K562 (cell line): ENCODE measurements around the gene HIPK2. TPM values are rescaled to one million over a fixed set of nuclear protein-coding genes. Genes with fewer than 3 reads are reported as not detected.
A peak's percentile ranks its signal among the peaks of the same experiment; 100 is the strongest.

ENCODE experiments used
- ARHGAP35 ChIP-seq: fragments of 450-650 bp; IDR thresholded peaks from 2 replicates; pipeline ENCODE4 v1.6.1; 2018; ENCODE audit not compliant: partially characterized antibody
- GTF2E2 ChIP-seq: fragments of 200-800 bp; sonication (Bioruptor generic); IDR thresholded peaks from 2 replicates; pipeline ENCODE4 v1.6.1; 2016; ENCODE audit warnings: missing genetic modification characterization, missing compliant biosample characterization
- HNRNPLL ChIP-seq: fragments of 200-400 bp; formaldehyde crosslinking; IDR thresholded peaks from 2 replicates; pipeline ENCODE4 v1.6.1; 2017; ENCODE audit warnings: low read length, low read depth, mild to moderate bottlenecking; ENCODE audit not compliant: poor library complexity, severe bottlenecking
- MGA ChIP-seq: fragments of 450-650 bp; IDR thresholded peaks from 2 replicates; pipeline ENCODE4 v1.6.1; 2016; ENCODE audit warnings: mild to moderate bottlenecking, moderate library complexity
- MTF1 ChIP-seq: fragments of 250-450 bp; sonication (Bioruptor Pico); IDR thresholded peaks from 2 replicates; pipeline ENCODE4 v1.9.0; 2021; ENCODE audit warnings: moderate library complexity, mild to moderate bottlenecking, inconsistent platforms, borderline replicate concordance
- PYGO2 ChIP-seq: fragments of 450-650 bp; IDR thresholded peaks from 2 replicates; pipeline ENCODE4 v1.6.1; 2016; ENCODE audit warnings: mild to moderate bottlenecking, missing genetic modification characterization, moderate library complexity, missing compliant biosample characterization
- RFX7 ChIP-seq: fragments of 250-450 bp; sonication (Bioruptor Pico); IDR thresholded peaks from 2 replicates; pipeline ENCODE4 v1.5.1; 2021; ENCODE audit warnings: mild to moderate bottlenecking
- TCF7 ChIP-seq: sonication (generic); IDR thresholded peaks from 2 replicates; pipeline ENCODE4 v1.6.1; 2016; ENCODE audit warnings: antibody characterized with exemption, borderline replicate concordance
- TFAM ChIP-seq: fragments of 250-450 bp; sonication (Bioruptor Pico); conservative IDR thresholded peaks from 2 replicates; pipeline ENCODE4 v1.5.0; 2021; ENCODE audit warnings: mild to moderate bottlenecking, moderate library complexity
- ZBTB2 ChIP-seq: fragments of 450-650 bp; IDR thresholded peaks from 2 replicates; pipeline ENCODE4 v1.6.1; 2016; ENCODE audit warnings: antibody characterized with exemption
- ZNF133 ChIP-seq: fragments of 250-450 bp; sonication (Bioruptor Pico); IDR thresholded peaks from 2 replicates; pipeline ENCODE4 v1.4.0; 2020; ENCODE audit warnings: mild to moderate bottlenecking
- ZNF431 ChIP-seq: sonication (generic); formaldehyde crosslinking; IDR thresholded peaks from 2 replicates; pipeline ENCODE4 v1.8.0; 2022; ENCODE audit warnings: mild to moderate bottlenecking, missing genetic modification reagents
- polyA plus RNA-seq, 8 experiments: library from polyadenylated mRNA; depleted of rRNA in 4 of 8; stranded (reverse) in 5 of 8; unstranded in 3 of 8; fragments of >200 nt; fragmentation: Nextera tagmentation in 2 of 8; fragmentation: Illumina TruSeq in 1 of 8; extraction: Ambion mirVana in 2 of 8; extraction: Trizol in 1 of 8; gene quantifications; 2 replicates each; pipeline versions ENCODE4 v1.2.1 to v1.2.3, GENCODE V29; 2011 to 2014; ENCODE audit warnings: inconsistent platforms in 1 of 8, missing spikeins in 1 of 8
- total RNA-seq, 7 experiments: library from RNA; depleted of rRNA in 6 of 7; stranded (reverse); fragments of >200 nt in 6 of 7; fragmentation: Illumina TruSeq in 2 of 7; extraction: Trizol in 2 of 7; gene quantifications; 2 replicates each; pipeline versions ENCODE4 v1.2.1 to v1.2.3, GENCODE V29; 2011 to 2021; ENCODE audit warnings: low replicate concordance in 1 of 7
- TF ChIP-seq, protein P1 (sequence below): fragments of 450-650 bp; IDR thresholded peaks from one replicate; pipeline ENCODE4 v1.6.1; 2018; ENCODE audit warnings: mild to moderate bottlenecking, moderate library complexity; ENCODE audit not compliant: partially characterized antibody

The HIPK2 gene
- total and polyA plus RNA-seq, 9 of the 15 experiments (the other 6 are each of a cell fraction or from before 2014, with no cell fraction given), result 0.69 to 19.8 (median 5.1) TPM

DNA sequence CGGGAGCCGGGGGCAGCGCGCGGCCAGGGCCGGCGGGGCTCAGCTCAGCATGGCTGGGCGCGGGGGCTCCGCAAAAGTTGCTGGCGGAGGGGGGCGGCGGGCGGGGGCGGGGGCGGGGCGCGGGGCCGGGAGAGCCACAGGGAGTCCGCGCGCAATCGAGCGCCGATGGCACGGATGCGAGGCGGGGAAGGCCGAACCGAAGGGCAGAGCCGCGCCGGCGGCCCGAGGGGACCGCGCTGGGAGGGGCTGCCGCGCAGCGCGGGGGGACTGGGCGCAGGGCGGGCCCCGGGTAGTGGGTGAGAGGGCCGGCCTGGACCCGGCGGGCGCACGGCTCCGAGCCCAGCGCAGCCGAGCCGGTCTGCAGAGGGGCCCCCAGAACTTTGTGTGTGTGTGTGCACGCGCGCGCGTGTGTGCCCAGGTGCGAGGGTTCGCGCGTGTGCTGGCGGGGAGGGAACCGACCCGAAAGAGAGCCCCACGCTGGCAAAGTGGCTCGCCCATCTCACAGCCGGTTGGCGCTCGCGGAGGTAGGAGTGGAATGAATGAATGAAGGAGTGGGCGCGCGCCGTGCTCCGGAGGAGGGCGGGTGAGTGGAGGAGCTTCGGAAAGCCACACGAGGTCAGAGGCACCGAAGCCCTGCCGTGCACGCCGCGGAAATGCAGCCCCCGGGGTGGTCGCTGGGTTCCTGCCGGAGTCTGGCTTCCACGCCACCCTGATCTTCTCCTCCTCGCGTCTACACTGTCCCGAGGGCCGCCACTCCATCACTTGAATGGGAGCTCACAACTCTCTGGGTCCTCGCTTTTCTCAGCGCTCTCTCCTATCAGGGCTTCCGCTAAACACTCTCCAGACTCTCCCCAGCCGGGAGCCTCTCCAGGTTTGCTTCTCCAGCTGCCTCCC is at the start of gene HIPK2 (continued):
- TF ChIP-seq HNRNPLL (peak; percentile 3), GTF2E2 (tag) (no peak), PYGO2 (tag) (no peak), MGA (peak; percentile 97), TFAM (no peak), ZBTB2 (0 out of 2 replicates have a peak, but pooled peaks have one; percentile 57), MTF1 (CRISPR knock-in tag) (no peak), TCF7 (no peak), ARHGAP35 (no peak), RFX7 (no peak), ZNF133 (CRISPR knock-in tag) (no peak), ZNF431 (CRISPR knock-in tag) (no peak; the same call in 1 of the 2 replicates)
- TF ChIP-seq, protein P1, sequence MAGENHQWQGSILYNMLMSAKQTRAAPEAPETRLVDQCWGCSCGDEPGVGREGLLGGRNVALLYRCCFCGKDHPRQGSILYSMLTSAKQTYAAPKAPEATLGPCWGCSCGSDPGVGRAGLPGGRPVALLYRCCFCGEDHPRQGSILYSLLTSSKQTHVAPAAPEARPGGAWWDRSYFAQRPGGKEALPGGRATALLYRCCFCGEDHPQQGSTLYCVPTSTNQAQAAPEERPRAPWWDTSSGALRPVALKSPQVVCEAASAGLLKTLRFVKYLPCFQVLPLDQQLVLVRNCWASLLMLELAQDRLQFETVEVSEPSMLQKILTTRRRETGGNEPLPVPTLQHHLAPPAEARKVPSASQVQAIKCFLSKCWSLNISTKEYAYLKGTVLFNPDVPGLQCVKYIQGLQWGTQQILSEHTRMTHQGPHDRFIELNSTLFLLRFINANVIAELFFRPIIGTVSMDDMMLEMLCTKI, result no peak
